HepG2 (cell line): ENCODE results near the gene CYP4F12. TPM values are rescaled to one million over a fixed set of nuclear protein-coding genes. Genes with fewer than 3 reads are reported as not detected.

Source experiments
- ARNT ChIP-seq: fragments of 450-650 bp; IDR thresholded peaks from 2 replicates; pipeline ENCODE4 v1.6.1; 2017
- FIP1L1 ChIP-seq: fragments of 200-400 bp; formaldehyde crosslinking; IDR thresholded peaks from 2 replicates; pipeline ENCODE4 v1.6.1; 2018; ENCODE audit warnings: low read depth, mild to moderate bottlenecking, low read length, moderate library complexity, borderline replicate concordance; ENCODE audit not compliant: insufficient read depth
- HOXA3 ChIP-seq: sonication (generic); formaldehyde crosslinking; IDR thresholded peaks from 2 replicates; pipeline ENCODE4 v1.5.0; 2020; ENCODE audit warnings: missing genetic modification reagents
- IRF2 ChIP-seq: IDR thresholded peaks from 2 replicates; pipeline ENCODE4 v1.6.1; 2018; ENCODE audit warnings: missing genetic modification reagents, missing compliant biosample characterization
- PBX3 ChIP-seq: sonication (generic); formaldehyde crosslinking; IDR thresholded peaks from 2 replicates; pipeline ENCODE4 v1.8.1; 2023; ENCODE audit warnings: missing genetic modification reagents, inconsistent platforms, borderline replicate concordance
- SMAD1 ChIP-seq: sonication (generic); formaldehyde crosslinking; IDR thresholded peaks from 2 replicates; pipeline ENCODE4 v1.4.0; 2020; ENCODE audit warnings: missing genetic modification reagents, low read depth, mild to moderate bottlenecking, borderline replicate concordance
- SP1 ChIP-seq, 2 experiments: fragments of 450-650 bp in 1 of 2; sonication (generic) in 1 of 2; formaldehyde crosslinking in 1 of 2; IDR thresholded peaks; 2 replicates each; pipeline versions ENCODE4 v1.4.0 to v1.6.1; 2016 to 2020; ENCODE audit warnings: missing genetic modification reagents in 1 of 2
- U2AF1 ChIP-seq: fragments of 200-400 bp; formaldehyde crosslinking; optimal IDR thresholded peaks from 2 replicates; pipeline ENCODE3; 2017; ENCODE audit warnings: mild to moderate bottlenecking, low read depth, low read length
- ZBTB33 ChIP-seq: sonication (generic); formaldehyde crosslinking; IDR thresholded peaks from 2 replicates; pipeline ENCODE4 v1.4.0; 2020; ENCODE audit warnings: missing genetic modification reagents
- ZBTB8A ChIP-seq: sonication (generic); formaldehyde crosslinking; IDR thresholded peaks from 2 replicates; pipeline ENCODE4 v1.4.0; 2020; ENCODE audit warnings: mild to moderate bottlenecking, low read depth, missing genetic modification reagents, borderline replicate concordance
- ZFP90 ChIP-seq: sonication (generic); formaldehyde crosslinking; IDR thresholded peaks from 2 replicates; pipeline ENCODE4 v1.8.0; 2022; ENCODE audit warnings: missing genetic modification reagents, mild to moderate bottlenecking, inconsistent platforms, borderline replicate concordance
- ZKSCAN1 ChIP-seq: fragments of 150-350 bp; IDR thresholded peaks from 2 replicates; pipeline ENCODE4 v1.6.1; 2014; ENCODE audit warnings: low read length
- ZNF20 ChIP-seq: sonication (generic); formaldehyde crosslinking; IDR thresholded peaks from 2 replicates; pipeline ENCODE4 v1.4.0; 2020; ENCODE audit warnings: mild to moderate bottlenecking, moderate library complexity, missing genetic modification reagents
- ZNF234 ChIP-seq: sonication (generic); formaldehyde crosslinking; conservative IDR thresholded peaks from 2 replicates; pipeline ENCODE4 v1.5.1; 2020; ENCODE audit warnings: mild to moderate bottlenecking, missing genetic modification reagents
- ZNF570 ChIP-seq: sonication (generic); formaldehyde crosslinking; IDR thresholded peaks from 2 replicates; pipeline ENCODE4 v1.4.0; 2020; ENCODE audit warnings: mild to moderate bottlenecking, missing genetic modification reagents, borderline replicate concordance
- ZNF672 ChIP-seq: sonication (generic); formaldehyde crosslinking; IDR thresholded peaks from 2 replicates; pipeline ENCODE4 v1.8.1; 2022; ENCODE audit warnings: missing genetic modification reagents
- ZNF737 ChIP-seq: sonication (generic); formaldehyde crosslinking; IDR thresholded peaks from 2 replicates; pipeline ENCODE4 v1.5.0; 2020; ENCODE audit warnings: missing genetic modification reagents, mild to moderate bottlenecking, borderline replicate concordance
- polyA plus RNA-seq, 8 experiments: library from polyadenylated mRNA; depleted of rRNA in 3 of 8; stranded (reverse) in 7 of 8; unstranded in 1 of 8; fragments of >200 nt; fragmentation: Illumina TruSeq in 4 of 8; extraction: Trizol in 4 of 8; gene quantifications; 2 replicates each; pipeline versions ENCODE4 v1.2.1 to v1.2.3, GENCODE V29; 2011 to 2016; ENCODE audit warnings: low read depth in 4 of 8, missing spikeins in 1 of 8, mixed read lengths in 1 of 8; ENCODE audit not compliant: insufficient read depth in 1 of 8
- total RNA-seq, 5 experiments: library from RNA; depleted of rRNA; stranded (reverse); fragments of >200 nt; fragmentation: Illumina TruSeq; extraction: Trizol; gene quantifications; 2 replicates each; pipeline ENCODE4 v1.2.3, GENCODE V29; 2016; ENCODE audit warnings: low read depth in 1 of 5
- TF ChIP-seq, protein P1 (sequence below), 2 experiments: sonication (generic) in 1 of 2; formaldehyde crosslinking in 1 of 2; IDR thresholded peaks; 2 replicates each; pipeline versions ENCODE4 v1.5.1 to v1.6.1; 2011 to 2020; ENCODE audit warnings: borderline replicate concordance in 1 of 2, low read depth in 1 of 2, low read length in 1 of 2, mild to moderate bottlenecking in 1 of 2, missing genetic modification reagents in 1 of 2, moderate library complexity in 1 of 2
- TF ChIP-seq, protein P2 (sequence below): IDR thresholded peaks from 2 replicates; pipeline ENCODE4 v1.6.1; 2016
- TF ChIP-seq, protein P3 (sequence below): sonication (generic); formaldehyde crosslinking; IDR thresholded peaks from 2 replicates; pipeline ENCODE4 v1.5.0; 2020; ENCODE audit warnings: mild to moderate bottlenecking, missing genetic modification reagents
- TF ChIP-seq, protein P4 (sequence below): sonication (generic); formaldehyde crosslinking; IDR thresholded peaks from 2 replicates; pipeline ENCODE4 v1.4.0; 2020; ENCODE audit warnings: missing genetic modification reagents, low read depth, mild to moderate bottlenecking, borderline replicate concordance

Gene CYP4F12
- total and polyA plus RNA-seq, 2 of the 13 experiments (the other 11 are each of a cell fraction or from before 2014, with no cell fraction given) = 29.9 to 30.8 TPM

- TF ChIP-seq ZBTB33 (no peak), ZNF570 (no peak), ARNT (no peak), FIP1L1 (no peak), SP1 (IDR thresholded peaks at IDR 0.05) (no peak), SP1 (CRISPR knock-in tag; IDR thresholded peaks at IDR 0.05) (peak; percentile 73), SMAD1 (CRISPR knock-in tag) (no peak), ZNF20 (CRISPR knock-in tag) (no peak), U2AF1 (no peak), ZNF672 (no peak), PBX3 (CRISPR knock-in tag) (no peak), ZKSCAN1 (peak; percentile 92), HOXA3 (CRISPR knock-in tag) (0 out of 2 replicates have a peak, but pooled peaks have one; percentile 14), IRF2 (no peak), ZNF234 (CRISPR knock-in tag) (no peak), ZFP90 (CRISPR knock-in tag) (no peak), ZBTB8A (no peak), ZNF737 (CRISPR knock-in tag) (no peak)
- TF ChIP-seq, protein P1, sequence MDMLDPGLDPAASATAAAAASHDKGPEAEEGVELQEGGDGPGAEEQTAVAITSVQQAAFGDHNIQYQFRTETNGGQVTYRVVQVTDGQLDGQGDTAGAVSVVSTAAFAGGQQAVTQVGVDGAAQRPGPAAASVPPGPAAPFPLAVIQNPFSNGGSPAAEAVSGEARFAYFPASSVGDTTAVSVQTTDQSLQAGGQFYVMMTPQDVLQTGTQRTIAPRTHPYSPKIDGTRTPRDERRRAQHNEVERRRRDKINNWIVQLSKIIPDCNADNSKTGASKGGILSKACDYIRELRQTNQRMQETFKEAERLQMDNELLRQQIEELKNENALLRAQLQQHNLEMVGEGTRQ (IDR thresholded peaks at IDR 0.05; ENCODE audit: low read depth, low read length) = no peak
- TF ChIP-seq, protein P1 (CRISPR knock-in tag; IDR thresholded peaks at IDR 0.05; ENCODE audit: borderline replicate concordance) = 0 out of 2 replicates have a peak, but pooled peaks have one; percentile 27
- TF ChIP-seq, protein P2, sequence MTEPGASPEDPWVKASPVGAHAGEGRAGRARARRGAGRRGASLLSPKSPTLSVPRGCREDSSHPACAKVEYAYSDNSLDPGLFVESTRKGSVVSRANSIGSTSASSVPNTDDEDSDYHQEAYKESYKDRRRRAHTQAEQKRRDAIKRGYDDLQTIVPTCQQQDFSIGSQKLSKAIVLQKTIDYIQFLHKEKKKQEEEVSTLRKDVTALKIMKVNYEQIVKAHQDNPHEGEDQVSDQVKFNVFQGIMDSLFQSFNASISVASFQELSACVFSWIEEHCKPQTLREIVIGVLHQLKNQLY (CRISPR knock-in tag) = 0 out of 2 replicates have a peak, but pooled peaks have one; percentile 7
- TF ChIP-seq, protein P3, sequence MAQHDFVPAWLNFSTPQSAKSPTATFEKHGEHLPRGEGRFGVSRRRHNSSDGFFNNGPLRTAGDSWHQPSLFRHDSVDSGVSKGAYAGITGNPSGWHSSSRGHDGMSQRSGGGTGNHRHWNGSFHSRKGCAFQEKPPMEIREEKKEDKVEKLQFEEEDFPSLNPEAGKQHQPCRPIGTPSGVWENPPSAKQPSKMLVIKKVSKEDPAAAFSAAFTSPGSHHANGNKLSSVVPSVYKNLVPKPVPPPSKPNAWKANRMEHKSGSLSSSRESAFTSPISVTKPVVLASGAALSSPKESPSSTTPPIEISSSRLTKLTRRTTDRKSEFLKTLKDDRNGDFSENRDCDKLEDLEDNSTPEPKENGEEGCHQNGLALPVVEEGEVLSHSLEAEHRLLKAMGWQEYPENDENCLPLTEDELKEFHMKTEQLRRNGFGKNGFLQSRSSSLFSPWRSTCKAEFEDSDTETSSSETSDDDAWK (CRISPR knock-in tag) = no peak
- TF ChIP-seq, protein P4, sequence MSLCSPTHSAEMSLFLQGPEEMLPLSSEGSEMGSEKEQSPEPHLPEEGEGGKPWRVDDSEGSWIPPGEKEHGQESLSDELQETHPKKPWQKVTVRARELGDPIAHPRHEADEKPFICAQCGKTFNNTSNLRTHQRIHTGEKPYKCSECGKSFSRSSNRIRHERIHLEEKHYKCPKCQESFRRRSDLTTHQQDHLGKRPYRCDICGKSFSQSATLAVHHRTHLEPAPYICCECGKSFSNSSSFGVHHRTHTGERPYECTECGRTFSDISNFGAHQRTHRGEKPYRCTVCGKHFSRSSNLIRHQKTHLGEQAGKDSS = no peak
Measured at GRCh38 chr19:15672580-15673175, at the start of gene CYP4F12 (continued).
